ENCODE measurements around the gene WWOX.
A peak's percentile ranks its signal among the peaks of the same experiment; 100 is the strongest.

Gene WWOX

DNA sequence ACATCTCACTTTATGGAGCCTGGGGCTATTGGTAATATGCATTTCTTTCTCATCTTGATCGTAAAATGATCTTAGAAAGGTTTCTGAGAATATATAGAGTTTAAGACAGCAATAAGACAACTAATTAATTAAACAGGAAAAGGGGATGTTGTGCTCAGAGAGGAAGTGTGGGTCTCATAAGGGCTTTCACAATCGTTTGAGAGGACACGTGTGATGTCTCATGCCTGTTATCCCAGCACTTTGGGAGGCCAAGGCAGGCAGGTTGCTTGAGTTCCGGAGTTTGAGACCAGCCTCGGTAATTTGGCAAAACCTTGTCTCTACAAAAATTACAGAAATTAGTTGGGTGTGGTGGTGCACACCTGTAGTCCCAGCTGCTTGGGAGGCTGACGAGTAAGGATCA, 295.6 kb downstream of the WWOX start:
- DNase-seq: no peak
- in situ Hi-C loops (cut with MboI; ENCODE audit: low pct_unique_long_range_greater_than_20kb, low sequenced_read_pairs): no loop called here

DNA sequence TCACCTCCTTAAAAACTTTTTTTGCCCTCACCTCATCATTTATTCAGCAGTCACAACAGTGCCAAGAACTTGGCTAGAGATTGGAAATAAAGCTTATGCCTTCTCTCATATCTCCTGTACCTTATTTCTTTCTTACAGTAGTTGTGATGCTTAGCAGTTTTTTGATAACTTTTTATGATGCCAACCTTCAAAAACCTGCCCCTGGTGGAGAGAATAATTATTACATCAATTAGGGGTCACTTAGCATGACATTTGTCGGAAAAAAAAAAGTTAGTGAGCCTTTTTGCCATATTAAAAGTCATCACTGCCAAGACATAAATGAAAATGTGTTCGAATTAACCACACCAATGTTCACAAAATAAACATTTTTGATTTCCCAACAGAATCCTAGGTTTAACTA, 296.6 kb downstream of the WWOX start:
- DNase-seq: peak; percentile 23
- in situ Hi-C loops (cut with MboI; ENCODE audit: low pct_unique_long_range_greater_than_20kb, low sequenced_read_pairs): no loop called here

DNA sequence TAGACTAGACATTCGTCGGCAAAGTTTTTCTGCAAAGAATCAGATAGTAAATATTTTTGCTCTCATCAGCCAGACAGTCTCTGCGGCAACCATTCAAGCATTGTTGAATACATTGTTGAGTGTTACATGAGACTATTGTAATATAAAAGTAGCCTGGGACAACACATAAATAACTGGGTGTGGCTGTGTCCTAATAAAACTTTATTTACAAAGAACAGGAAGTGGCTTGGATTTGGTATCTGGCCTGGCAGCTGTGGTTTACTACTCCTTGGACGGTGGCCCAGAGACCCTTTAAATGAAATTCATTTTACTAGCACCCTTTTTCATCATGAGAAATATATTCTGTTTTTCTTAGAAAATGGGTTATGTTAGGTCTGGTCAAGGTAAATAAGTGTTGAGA, 297.2 kb downstream of the WWOX start:
- in situ Hi-C loops (cut with MboI; ENCODE audit: low pct_unique_long_range_greater_than_20kb, low sequenced_read_pairs): no loop called here
- no peak for DNase-seq

DNA sequence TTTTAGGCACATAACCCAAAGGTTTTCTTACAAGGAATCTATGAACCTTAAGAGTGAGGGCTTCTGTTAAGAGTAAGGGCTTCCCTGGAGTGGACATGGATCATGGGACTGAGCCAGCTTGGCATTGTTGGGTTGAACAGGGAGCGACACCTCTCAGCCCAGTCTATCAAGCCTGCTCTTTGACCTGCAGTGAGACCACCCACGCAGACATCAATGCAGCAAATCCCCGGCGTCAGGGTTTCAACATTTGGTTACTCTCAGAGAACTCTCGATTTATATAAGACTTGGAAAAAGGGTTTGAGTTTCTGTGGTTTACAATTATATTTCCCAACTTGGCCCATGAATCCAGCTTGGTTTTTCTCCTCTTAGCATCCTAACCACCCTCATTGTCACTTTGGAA, 299.9 kb downstream of the WWOX start:
- in situ Hi-C loops (cut with MboI; ENCODE audit: low pct_unique_long_range_greater_than_20kb, low sequenced_read_pairs): no loop called here

DNA sequence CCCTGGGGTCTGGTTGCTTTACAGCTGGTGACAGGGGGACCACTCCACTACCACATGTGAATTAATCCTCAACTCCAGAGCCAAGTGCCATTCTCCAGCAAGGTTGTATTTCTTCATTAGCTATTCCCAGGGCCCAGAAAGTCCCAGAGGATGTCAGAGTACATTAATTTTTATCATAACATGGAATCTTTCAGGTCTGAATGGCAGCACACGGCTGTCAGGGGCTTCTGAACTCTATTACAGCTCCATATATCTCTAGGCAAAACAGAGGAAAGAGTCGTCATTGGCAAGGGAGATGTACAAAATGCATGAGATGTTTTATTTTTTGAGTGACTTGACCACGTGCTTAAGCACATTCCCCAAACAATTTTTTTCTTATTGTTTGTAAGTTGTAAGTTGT, 303.4 kb downstream of the WWOX start:
- in situ Hi-C loops (cut with MboI; ENCODE audit: low pct_unique_long_range_greater_than_20kb, low sequenced_read_pairs): no loop called here
- no peak for DNase-seq

More for the DNA sequence above, 299.9 kb downstream of the WWOX start:
- DNase-seq: no peak

DNA sequence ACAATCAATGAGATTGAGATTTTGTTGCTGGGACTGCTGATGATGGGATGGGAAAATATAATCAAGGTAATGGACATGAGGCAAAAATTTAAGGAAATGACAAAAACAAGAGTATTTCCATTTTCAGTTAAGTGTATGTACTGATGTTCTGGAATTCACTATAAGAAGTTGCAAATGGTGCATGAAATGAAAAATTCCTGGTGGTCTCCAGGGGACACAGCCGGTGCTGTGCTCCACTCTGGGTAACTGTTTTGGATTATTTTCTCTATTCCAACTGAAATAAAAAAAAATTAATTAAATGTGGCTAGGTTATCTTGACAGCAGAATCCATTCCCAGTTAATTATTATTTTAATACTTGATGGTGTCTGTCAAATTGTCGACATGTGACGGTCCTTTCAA, 305.6 kb downstream of the WWOX start:
- in situ Hi-C loops (cut with MboI; ENCODE audit: low pct_unique_long_range_greater_than_20kb, low sequenced_read_pairs): no loop called here
- no peak for DNase-seq

DNA sequence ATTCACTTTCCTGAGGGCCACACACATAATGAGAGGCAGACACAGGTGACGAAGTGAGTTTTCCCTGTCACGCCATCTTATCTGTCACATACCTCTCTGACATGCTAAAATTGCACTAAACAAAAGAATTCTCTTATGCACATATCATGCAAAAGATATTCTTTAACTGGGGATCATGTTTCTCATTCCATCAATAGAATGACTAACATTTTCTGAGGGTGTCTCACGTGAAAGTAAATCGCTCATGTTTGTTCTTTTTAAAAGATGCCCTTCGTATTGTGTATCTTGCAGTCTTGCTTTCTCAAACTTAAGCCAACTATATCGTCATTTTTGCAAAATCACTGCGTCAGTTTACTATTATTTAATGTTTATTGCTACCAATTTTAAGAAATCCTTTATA, 306.4 kb downstream of the WWOX start:
- no peak for DNase-seq
- in situ Hi-C loops (cut with MboI; ENCODE audit: low pct_unique_long_range_greater_than_20kb, low sequenced_read_pairs): no loop called here

DNA sequence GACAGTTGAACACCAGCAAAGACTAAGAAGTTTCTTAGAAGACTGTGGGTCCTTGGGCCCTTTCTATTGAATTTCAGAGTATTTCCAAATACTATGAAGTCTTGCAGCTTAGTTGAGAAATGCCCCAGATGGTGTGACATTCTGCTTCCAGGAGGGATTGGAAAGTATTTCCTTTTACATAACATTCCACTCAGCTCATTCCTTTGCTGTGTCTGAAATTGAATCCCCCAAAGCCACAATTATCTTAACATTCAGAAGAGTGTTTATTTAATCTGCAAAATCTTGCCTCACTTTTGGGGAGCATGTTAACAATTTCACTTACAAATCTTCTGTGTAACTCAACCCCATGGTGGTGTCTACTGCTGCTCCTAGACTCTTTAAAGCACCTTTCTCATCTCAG, 307.7 kb downstream of the WWOX start:
- in situ Hi-C loops (cut with MboI; ENCODE audit: low pct_unique_long_range_greater_than_20kb, low sequenced_read_pairs): no loop called here
- no peak for DNase-seq

DNA sequence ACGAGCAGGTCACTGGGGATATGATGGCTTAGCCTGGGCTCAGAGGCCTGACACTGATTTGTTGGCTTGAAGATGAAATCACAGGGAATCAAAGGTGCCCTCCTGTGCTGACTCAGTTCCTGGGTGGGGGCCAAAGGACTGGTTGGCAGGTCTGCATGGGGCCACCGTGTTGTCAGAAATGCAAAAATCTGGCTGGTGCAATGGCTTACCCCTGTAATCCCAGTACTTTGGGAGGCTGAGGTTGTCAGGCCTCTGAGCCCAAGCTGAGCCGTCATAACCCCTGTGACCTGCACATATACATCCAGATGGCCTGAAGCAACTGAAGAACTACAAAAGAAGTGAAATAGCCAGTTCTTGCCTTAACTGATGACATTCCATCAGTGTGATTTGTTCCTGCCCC, 314.2 kb downstream of the WWOX start:
- DNase-seq: no peak
- in situ Hi-C loops (cut with MboI; ENCODE audit: low pct_unique_long_range_greater_than_20kb, low sequenced_read_pairs): no loop called here

DNA sequence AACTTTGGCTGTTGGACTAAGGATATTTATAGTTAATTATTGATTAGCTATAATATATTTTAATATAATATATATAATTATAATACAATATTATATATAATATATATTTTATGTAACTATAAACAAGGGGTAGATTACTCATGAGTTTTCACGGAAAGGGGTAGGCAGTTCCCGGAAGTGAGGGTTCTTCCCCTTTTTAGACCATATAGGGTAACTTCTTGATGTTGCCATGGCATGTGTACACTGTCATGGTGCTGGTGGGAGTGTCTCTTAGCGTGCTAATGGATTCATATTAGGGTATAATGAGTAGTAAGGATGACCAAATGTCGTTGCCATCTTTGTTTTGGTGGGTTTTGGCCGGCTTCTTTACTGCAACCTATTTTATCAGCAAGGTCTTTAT, 315.6 kb downstream of the WWOX start:
- in situ Hi-C loops (cut with MboI; ENCODE audit: low pct_unique_long_range_greater_than_20kb, low sequenced_read_pairs): no loop called here
- peak; percentile 4 for DNase-seq

DNA sequence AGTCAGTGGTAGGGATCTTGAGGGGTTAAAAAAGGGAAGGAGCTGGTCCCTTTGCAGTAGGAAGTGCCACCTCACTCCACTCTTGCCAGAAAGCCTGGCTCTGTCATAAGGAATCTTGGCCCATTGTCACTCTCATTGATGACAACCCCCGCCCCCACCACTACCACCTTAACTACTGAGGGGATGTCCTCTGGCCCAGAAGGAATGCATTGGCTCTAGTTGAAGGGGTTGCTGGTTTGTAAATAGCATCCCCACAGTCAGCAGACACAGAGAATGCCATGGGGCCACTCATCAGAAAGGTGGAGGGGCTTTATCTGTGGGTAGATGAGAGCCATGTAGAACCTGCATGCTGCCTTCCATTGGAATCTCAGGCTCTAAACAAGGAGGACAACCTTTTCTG, 316.2 kb downstream of the WWOX start:
- in situ Hi-C loops (cut with MboI; ENCODE audit: low pct_unique_long_range_greater_than_20kb, low sequenced_read_pairs): no loop called here
- no peak for DNase-seq

DNA sequence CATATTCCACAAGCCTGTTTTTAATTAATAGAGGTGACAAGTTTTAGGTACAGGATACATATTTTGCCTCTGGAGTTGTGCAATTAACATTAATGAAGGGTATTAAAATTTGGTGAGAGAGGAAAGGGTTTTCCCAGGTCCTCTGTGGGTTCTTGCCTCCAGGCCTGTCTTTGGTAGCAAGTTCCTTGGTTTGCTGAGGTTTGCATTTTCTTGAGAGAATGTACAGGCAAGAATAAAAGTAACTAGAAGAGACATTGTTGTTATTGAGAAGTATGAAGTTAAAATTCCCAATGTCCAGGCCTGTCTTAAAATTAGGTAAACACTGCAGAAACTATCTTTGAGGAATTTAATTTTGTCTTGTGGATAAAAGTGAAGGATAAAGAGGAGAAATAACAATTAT, 316.9 kb downstream of the WWOX start:
- in situ Hi-C loops (cut with MboI; ENCODE audit: low pct_unique_long_range_greater_than_20kb, low sequenced_read_pairs): no loop called here

DNA sequence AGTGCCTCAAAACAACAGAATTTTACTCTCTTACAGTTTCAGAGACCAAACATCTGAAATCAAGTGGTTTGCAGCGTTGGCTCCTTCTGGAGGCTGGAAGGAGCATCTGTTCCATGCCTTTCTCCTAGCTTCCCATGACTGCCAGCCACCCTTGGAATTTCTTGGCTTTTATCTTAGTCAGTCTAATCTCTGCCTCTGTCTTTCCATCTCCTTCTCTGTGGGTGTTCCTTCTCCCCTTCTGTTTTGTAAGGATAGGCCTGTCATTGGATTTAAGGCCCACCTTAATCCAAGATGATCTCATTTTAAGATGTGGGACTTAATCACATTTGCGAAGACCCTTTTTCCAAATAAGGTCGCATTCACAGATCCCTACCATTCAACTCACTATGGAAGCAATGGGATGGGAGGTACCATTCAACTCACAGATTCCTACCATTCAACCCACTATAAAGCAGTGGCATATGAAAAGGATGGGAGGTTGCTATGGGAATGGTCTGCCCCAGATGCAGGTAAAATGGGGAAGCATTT, 321.8 kb downstream of the WWOX start:
- no peak for DNase-seq
- in situ Hi-C loops (cut with MboI; ENCODE audit: low pct_unique_long_range_greater_than_20kb, low sequenced_read_pairs): no loop called here

More for the DNA sequence above, 316.9 kb downstream of the WWOX start:
- DNase-seq: no peak

DNA sequence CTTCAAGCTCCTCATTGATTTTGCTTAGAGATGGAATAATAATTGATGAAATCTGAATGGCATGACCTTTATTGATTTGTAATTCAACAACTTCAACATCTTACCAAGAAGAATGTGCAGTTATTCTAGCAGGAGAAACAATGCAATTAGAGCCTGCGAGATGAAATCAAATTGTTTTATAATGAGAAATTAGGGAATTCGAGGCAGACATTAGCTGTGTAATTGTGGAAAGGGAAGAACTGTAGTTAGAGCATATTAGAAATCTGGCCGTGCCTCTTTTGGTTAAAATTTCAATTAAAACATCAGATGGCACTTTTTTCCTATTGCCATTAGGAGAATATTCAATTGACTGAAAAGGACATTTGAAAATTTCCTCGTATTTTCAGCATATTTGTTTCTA, 325.8 kb downstream of the WWOX start:
- in situ Hi-C loops (cut with MboI; ENCODE audit: low pct_unique_long_range_greater_than_20kb, low sequenced_read_pairs): no loop called here
- DNase-seq: no peak

DNA sequence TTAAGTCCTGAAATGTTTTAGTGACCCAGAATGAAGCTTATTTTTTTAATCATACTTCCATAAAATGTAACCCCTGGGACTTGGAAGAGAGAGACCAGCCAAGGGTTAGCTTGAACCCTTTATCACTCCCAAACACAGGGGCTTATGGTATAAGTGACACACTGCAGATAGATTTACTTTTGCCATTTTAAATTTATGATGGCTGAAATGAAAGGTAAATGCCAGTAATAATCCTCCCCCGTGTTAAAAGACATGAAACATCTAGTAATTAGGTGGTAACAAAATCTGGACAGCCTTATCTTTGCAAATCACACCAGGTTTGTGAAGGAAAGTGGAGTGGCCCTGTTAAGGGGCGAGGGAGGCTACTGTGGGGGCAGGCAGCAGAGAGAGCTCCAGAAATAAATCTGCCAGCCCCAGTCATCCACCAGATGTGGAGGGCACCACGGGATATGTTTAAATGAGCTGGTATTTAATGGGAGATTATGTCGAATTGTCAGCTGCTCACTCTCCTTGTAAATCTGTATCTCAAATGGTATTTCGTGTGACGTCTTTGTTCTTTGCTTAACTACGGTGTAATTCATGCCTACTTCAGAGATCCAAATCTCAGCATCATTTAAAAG, 326.5 kb downstream of the WWOX start:
- no peak for DNase-seq
- in situ Hi-C loops (cut with MboI; ENCODE audit: low pct_unique_long_range_greater_than_20kb, low sequenced_read_pairs): no loop called here

DNA sequence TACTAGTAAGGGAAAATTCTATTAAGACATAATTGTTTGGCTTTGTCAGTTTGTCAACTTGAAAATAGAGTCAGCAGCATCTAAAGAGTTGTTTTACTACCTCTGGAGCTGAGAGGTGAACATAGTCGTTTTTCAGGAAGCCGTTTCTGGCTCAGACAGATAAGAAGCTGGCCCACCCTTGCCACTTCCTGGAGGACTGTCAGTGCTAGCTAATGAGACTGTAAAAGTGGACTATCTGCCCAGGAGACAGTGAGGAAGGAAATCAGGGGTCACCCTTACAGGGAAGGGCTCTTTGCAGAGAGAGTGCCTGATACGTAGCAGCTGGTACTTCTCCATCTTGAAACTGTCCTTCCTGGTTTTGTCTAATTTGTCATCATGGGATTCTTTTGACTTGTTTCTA, 328.7 kb downstream of the WWOX start:
- in situ Hi-C loops (cut with MboI; ENCODE audit: low pct_unique_long_range_greater_than_20kb, low sequenced_read_pairs): no loop called here
- no peak for DNase-seq

DNA sequence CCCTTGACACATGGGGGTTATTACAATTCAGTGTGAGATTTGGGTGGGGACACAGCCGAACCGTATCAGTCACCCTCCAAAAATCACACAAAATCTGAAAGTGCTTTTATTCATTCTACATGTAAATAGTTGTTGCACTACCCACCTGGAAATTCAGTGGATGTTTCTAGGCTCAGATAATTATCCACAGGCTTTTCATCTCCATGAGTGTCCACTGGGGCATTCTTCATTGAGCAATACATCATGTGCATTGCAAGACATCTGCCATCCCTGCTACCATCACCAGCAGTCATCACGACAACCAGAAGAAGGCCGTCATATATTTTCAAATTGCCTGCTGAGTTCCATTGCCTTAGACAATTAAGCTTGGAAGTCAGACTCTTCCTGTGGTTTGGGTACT, 330.8 kb downstream of the WWOX start:
- in situ Hi-C loops (cut with MboI; ENCODE audit: low pct_unique_long_range_greater_than_20kb, low sequenced_read_pairs): no loop called here

DNA sequence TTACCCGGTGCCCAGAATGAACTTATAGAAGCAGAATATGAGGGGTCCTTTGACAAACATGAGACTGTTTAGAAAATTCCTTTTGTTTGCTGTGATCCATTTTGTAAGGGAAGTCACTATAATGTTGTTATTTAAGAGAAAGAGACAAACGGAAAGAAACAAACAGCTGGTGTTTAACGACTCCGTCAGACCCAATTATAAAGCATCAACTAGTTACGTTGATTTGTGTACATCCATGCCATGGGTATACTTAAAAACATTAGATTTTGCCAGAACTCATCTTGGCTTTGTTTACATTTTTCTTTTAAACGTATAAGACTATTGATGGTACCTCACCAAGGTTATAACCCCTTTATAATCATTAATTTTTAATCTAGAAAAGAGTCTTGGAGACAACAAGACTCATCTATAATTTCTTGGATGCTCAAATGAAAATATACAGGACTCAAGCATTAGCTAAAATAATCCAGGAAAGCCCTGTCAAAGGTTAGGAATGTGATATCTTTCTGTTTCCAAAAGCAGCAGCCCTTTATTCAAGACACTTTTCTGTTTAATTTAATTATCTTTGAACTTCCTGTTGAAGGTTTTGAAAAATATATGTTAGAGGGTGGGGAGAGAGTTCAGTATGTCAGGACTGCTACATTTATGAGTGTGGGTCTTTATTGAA, 331.7 kb downstream of the WWOX start:
- in situ Hi-C loops (cut with MboI; ENCODE audit: low pct_unique_long_range_greater_than_20kb, low sequenced_read_pairs): no loop called here
- DNase-seq: no peak

More for the DNA sequence above, 330.8 kb downstream of the WWOX start:
- no peak for DNase-seq

DNA sequence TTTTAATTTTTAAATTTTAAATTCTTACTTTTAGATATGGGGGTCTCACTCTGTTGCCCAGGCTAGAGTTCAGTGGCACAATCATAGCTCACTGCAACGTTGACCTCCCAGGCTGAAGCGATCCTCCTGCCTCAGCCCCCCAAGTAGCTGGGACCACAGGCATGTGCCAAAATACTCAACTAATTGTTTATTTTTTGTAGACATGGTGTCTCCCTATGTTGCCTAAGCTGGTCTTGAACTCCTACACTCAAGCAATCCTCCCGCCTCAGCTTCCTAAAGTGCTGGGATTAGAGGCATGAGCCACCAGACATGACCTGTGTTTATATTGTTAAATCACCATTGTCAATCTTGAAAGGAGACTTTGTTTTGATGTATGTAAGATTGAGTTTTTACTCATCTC, 332.2 kb downstream of the WWOX start:
- in situ Hi-C loops (cut with MboI; ENCODE audit: low pct_unique_long_range_greater_than_20kb, low sequenced_read_pairs): no loop called here
- DNase-seq: no peak

DNA sequence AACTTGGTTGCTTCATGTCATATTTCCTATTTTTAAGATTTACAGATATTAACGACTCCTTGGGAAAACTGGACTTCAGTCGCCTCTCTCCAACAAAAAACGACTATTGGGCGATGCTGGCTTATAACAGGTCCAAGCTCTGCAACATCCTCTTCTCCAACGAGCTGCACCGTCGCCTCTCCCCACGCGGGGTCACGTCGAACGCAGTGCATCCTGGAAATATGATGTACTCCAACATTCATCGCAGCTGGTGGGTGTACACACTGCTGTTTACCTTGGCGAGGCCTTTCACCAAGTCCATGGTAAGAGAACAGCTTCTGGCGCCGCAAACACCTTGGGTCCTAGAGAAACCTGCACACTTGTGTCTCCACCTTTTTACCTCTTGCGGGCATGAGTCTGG, 333.0 kb downstream of the WWOX start:
- no peak for DNase-seq
- in situ Hi-C loops (cut with MboI; ENCODE audit: low pct_unique_long_range_greater_than_20kb, low sequenced_read_pairs): no loop called here

DNA sequence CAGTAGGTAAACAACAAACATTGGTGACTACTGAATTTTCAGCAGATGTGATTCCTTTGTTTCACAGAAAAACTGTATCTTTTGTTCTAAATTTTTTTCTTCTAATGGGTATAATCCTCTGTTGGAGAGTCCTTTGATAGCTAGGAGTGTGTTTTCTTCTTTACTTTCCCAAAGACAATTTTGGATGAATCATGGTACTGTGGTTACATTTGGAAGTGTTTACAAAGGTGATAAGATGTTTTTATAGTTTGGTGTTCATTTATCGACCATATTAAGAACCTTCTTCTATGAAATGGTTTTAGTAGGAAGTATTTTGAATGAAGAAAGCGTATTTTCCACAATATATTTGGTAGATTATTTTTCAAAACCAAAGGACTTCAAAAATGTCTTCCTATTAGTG, 333.7 kb downstream of the WWOX start:
- in situ Hi-C loops (cut with MboI; ENCODE audit: low pct_unique_long_range_greater_than_20kb, low sequenced_read_pairs): no loop called here
- no peak for DNase-seq
